ENCODE data around the gene PSIP1. TPM values are rescaled to one million over a fixed set of nuclear protein-coding genes. Genes with fewer than 3 reads are reported as not detected.

The PSIP1 gene
- total RNA-seq, 1 experiment from 2014 or later, result 362 TPM

- Histone ChIP-seq H3K9me3 (ENCODE audit: control insufficient read depth, low read depth, low read length) (no peaks in the 10 kb centered on the region), H2BK120ac (ENCODE audit: low read depth, low read length, poor library complexity, severe bottlenecking) (no peak overlapping the region), H3K79me2 (ENCODE audit: insufficient read depth, low read length) (peaks cover 19% of the 10 kb centered on the region; the same call in 1 of the 2 replicates), H3K27ac (ENCODE audit: insufficient read length, low read depth, low read length) (peak overlapping the region; percentile 81), H3T11ph (ENCODE audit: low read length) (no peak overlapping the region), H4K8ac (replicated peaks; ENCODE audit: insufficient read length, low read depth, low read length) (no peak overlapping the region), H2BK5ac (ENCODE audit: insufficient read length, low read length) (no peak overlapping the region), H3K18ac (ENCODE audit: insufficient read length, low read depth, low read length) (peak overlapping the region; percentile 18), H3K9ac (ENCODE audit: extremely low read depth, insufficient read length, low read length) (no peak overlapping the region), H3K4me2 (ENCODE audit: insufficient read depth, insufficient read length, low read length) (peak overlapping the region; percentile 49), H3K56ac (ENCODE audit: insufficient read length, low read depth, low read length) (no peak overlapping the region), H4K91ac (ENCODE audit: insufficient read length, low read depth, low read length) (no peak overlapping the region), H3K4ac (ENCODE audit: low read depth, low read length) (no peak overlapping the region), H4K20me1 (ENCODE audit: control insufficient read depth, insufficient read depth, insufficient read length) (no peaks in the 10 kb centered on the region), H3K14ac (ENCODE audit: insufficient read depth, low read length) (peak overlapping the region; percentile 49; the same call in 1 of the 2 replicates), H3K4me1 (ENCODE audit: insufficient read depth, low read length) (peaks cover 2% of the 10 kb centered on the region; the same call in 1 of the 2 replicates), H4K5ac (ENCODE audit: insufficient read length, low read depth, low read length) (no peak overlapping the region), H2BK15ac (ENCODE audit: low read depth, low read length) (no peak overlapping the region), H3K79me1 (ENCODE audit: insufficient read depth, low read depth, low read length, poor library complexity, severe bottlenecking) (no peaks in the 10 kb centered on the region), H2AFZ (ENCODE audit: low read length) (no peak overlapping the region), H3K27me3 (ENCODE audit: insufficient read depth, low read length) (no peaks in the 10 kb centered on the region), H2BK12ac (ENCODE audit: insufficient read length, low read depth, low read length) (no peak overlapping the region), H3K23me2 (ENCODE audit: insufficient read length, low read depth, low read length, poor library complexity, severe bottlenecking) (peaks cover 10% of the 10 kb centered on the region), H2BK20ac (ENCODE audit: low read depth, low read length, poor library complexity, severe bottlenecking) (no peak overlapping the region), H2AK5ac (ENCODE audit: insufficient read length, low read length) (no peak overlapping the region), H3K23ac (ENCODE audit: insufficient read length, low read depth, low read length) (no peak overlapping the region)
- Mint-ChIP-seq H3K9me3 (peaks cover 0 to 2% of the 10 kb centered on the region in 2 experiments; a peak in 2 of 5 replicates), H3K27me3 (ENCODE audit: low read depth) (no peaks in the 10 kb centered on the region), H3K4me1 (peaks cover 38 to 48% of the 10 kb centered on the region in 2 experiments), H3K27ac (peak overlapping the region; percentile 69 to 98 (median 97); a peak in 6 of 7 replicates), H3K4me3 (peak overlapping the region; percentile 29 to 74; a peak in 3 of 5 replicates), H3K36me3 (ENCODE audit: insufficient read depth in 1 of 3, low read depth in 3 of 3) (peaks cover 18 to 22% (median 22%) of the 10 kb centered on the region in 3 experiments)
- peak; percentile 68 for DNase-seq
- TF ChIP-seq CTCF (conservative IDR thresholded peaks at IDR 0.05), result no peak
- no CpG with 5 or more reads among the region's 3 CpGs for WGBS (ENCODE audit: extremely low coverage, insufficient read length, low lambda C conversion rate)
Observed at GRCh38 chr9:15512889-15513288, 2.1 kb upstream of the PSIP1 start.
